ENCODE measurements around the gene EFCAB8.

The EFCAB8 gene

GRCh38 chr20:32918751-32919150 is 60.0 kb downstream of the EFCAB8 start:
- WGBS: 88% methylated on average over 1 of the region's 1 CpG
- H3K14ac ChIP-seq (ENCODE audit: low read length in 2 of 2): no peak overlapping the region
- no peak overlapping the region for H3K4me2 ChIP-seq (ENCODE audit: low read length, poor library complexity, severe bottlenecking)
- no peak overlapping the region for H3K27ac ChIP-seq (ENCODE audit: low read length, poor library complexity, severe bottlenecking)
- no peaks in the 10 kb centered on the region for H3K36me3 ChIP-seq (ENCODE audit: control insufficient read depth in 1 of 2, insufficient read depth in 2 of 2, low read depth in 1 of 2, low read length in 2 of 2)
- no peak overlapping the region for H4K8ac ChIP-seq (ENCODE audit: low read length)
- DNase-seq: no peak
- H2BK15ac ChIP-seq (ENCODE audit: low read depth, poor library complexity, severe bottlenecking): no peak overlapping the region
- no peaks in the 10 kb centered on the region for H3K4me1 ChIP-seq (ENCODE audit: control insufficient read depth, insufficient read depth, low read depth, low read length)
- no peak overlapping the region for H3K9ac ChIP-seq (ENCODE audit: low read length)
- H3K18ac ChIP-seq (ENCODE audit: low read depth in 1 of 2, low read length in 2 of 2): no peak overlapping the region
- no peak overlapping the region for H2BK120ac ChIP-seq (ENCODE audit: low read depth, low read length)
- no peak overlapping the region for H2AFZ ChIP-seq (ENCODE audit: low read depth, low read length)
- no peak overlapping the region for H2AK5ac ChIP-seq (ENCODE audit: low read length, severe bottlenecking)
- H3K27me3 ChIP-seq (ENCODE audit: control insufficient read depth in 1 of 2, insufficient read depth in 1 of 2, low read length in 2 of 2): peaks cover 13 to 25% of the 10 kb centered on the region in 2 experiments
- H2BK5ac ChIP-seq (ENCODE audit: low read depth, low read length, poor library complexity, severe bottlenecking): no peak overlapping the region
- no peak overlapping the region for H2BK12ac ChIP-seq (ENCODE audit: low read length in 2 of 2)
- H3K23ac ChIP-seq (ENCODE audit: low read length in 2 of 2): no peak overlapping the region
- no peak overlapping the region for H4K91ac ChIP-seq (ENCODE audit: low read length)
- peaks cover 33% of the 10 kb centered on the region for H3K9me3 ChIP-seq (ENCODE audit: control insufficient read depth, low read length)
- H3K79me1 ChIP-seq (replicated peaks; ENCODE audit: low read length, poor library complexity, severe bottlenecking): no peaks in the 10 kb centered on the region
- H3K4ac ChIP-seq (ENCODE audit: low read depth in 1 of 2, low read length in 2 of 2): no peak overlapping the region
- no peak overlapping the region for H3K4me3 ChIP-seq (ENCODE audit: insufficient read depth in 1 of 2, low read depth in 1 of 2, low read length in 2 of 2)

GRCh38 chr20:32920066-32920465 is 61.3 kb downstream of the EFCAB8 start:
- Histone ChIP-seq H2BK120ac (ENCODE audit: low read depth, low read length) (no peak overlapping the region), H3K4me3 (ENCODE audit: insufficient read depth in 1 of 2, low read depth in 1 of 2, low read length in 2 of 2) (no peak overlapping the region), H3K9ac (ENCODE audit: low read length) (no peak overlapping the region), H3K27ac (ENCODE audit: low read length, poor library complexity, severe bottlenecking) (no peak overlapping the region), H3K36me3 (ENCODE audit: control insufficient read depth in 1 of 2, insufficient read depth in 2 of 2, low read depth in 1 of 2, low read length in 2 of 2) (no peaks in the 10 kb centered on the region), H3K4me1 (ENCODE audit: control insufficient read depth, insufficient read depth, low read depth, low read length) (no peaks in the 10 kb centered on the region), H3K14ac (ENCODE audit: low read length in 2 of 2) (no peak overlapping the region), H2AFZ (ENCODE audit: low read depth, low read length) (no peak overlapping the region), H3K4ac (ENCODE audit: low read depth in 1 of 2, low read length in 2 of 2) (no peak overlapping the region), H3K27me3 (ENCODE audit: control insufficient read depth in 1 of 2, insufficient read depth in 1 of 2, low read length in 2 of 2) (peaks cover 13 to 29% of the 10 kb centered on the region in 2 experiments), H3K79me1 (replicated peaks; ENCODE audit: low read length, poor library complexity, severe bottlenecking) (no peaks in the 10 kb centered on the region), H2BK5ac (ENCODE audit: low read depth, low read length, poor library complexity, severe bottlenecking) (no peak overlapping the region), H2BK15ac (ENCODE audit: low read depth, poor library complexity, severe bottlenecking) (no peak overlapping the region), H3K23ac (ENCODE audit: low read length in 2 of 2) (no peak overlapping the region), H3K9me3 (ENCODE audit: control insufficient read depth, low read length) (peaks cover 23% of the 10 kb centered on the region), H4K8ac (ENCODE audit: low read length) (no peak overlapping the region), H4K91ac (ENCODE audit: low read length) (no peak overlapping the region), H3K4me2 (ENCODE audit: low read length, poor library complexity, severe bottlenecking) (no peak overlapping the region), H3K18ac (ENCODE audit: low read depth in 1 of 2, low read length in 2 of 2) (no peak overlapping the region), H2BK12ac (ENCODE audit: low read length in 2 of 2) (no peak overlapping the region), H2AK5ac (ENCODE audit: low read length, severe bottlenecking) (no peak overlapping the region)
- WGBS: 90% methylated on average over 12 of the region's 12 CpGs
- no peak for DNase-seq

- no peaks in the 10 kb centered on the region for H3K4me1 ChIP-seq (ENCODE audit: control insufficient read depth, insufficient read depth, low read depth, low read length)
- H3K36me3 ChIP-seq (ENCODE audit: control insufficient read depth in 1 of 2, insufficient read depth in 2 of 2, low read depth in 1 of 2, low read length in 2 of 2): no peaks in the 10 kb centered on the region
- H3K27ac ChIP-seq (ENCODE audit: low read length, poor library complexity, severe bottlenecking): no peak overlapping the region
- H3K18ac ChIP-seq (ENCODE audit: low read depth in 1 of 2, low read length in 2 of 2): no peak overlapping the region
- H3K23ac ChIP-seq (ENCODE audit: low read length in 2 of 2): no peak overlapping the region
- no peak overlapping the region for H3K4me2 ChIP-seq (ENCODE audit: low read length, poor library complexity, severe bottlenecking)
- H2BK15ac ChIP-seq (ENCODE audit: low read depth, poor library complexity, severe bottlenecking): no peak overlapping the region
- H4K91ac ChIP-seq (ENCODE audit: low read length): no peak overlapping the region
- no peak for DNase-seq
- no peak overlapping the region for H2BK120ac ChIP-seq (ENCODE audit: low read depth, low read length)
- no peak overlapping the region for H3K4me3 ChIP-seq (ENCODE audit: insufficient read depth in 1 of 2, low read depth in 1 of 2, low read length in 2 of 2)
- H3K27me3 ChIP-seq (ENCODE audit: control insufficient read depth in 1 of 2, insufficient read depth in 1 of 2, low read length in 2 of 2): peaks cover 13 to 29% of the 10 kb centered on the region in 2 experiments
- H3K9me3 ChIP-seq (ENCODE audit: control insufficient read depth, low read length): peaks cover 16% of the 10 kb centered on the region
- H2AFZ ChIP-seq (ENCODE audit: low read depth, low read length): no peak overlapping the region
- H3K9ac ChIP-seq (ENCODE audit: low read length): no peak overlapping the region
- no peak overlapping the region for H2BK12ac ChIP-seq (ENCODE audit: low read length in 2 of 2)
- no peak overlapping the region for H2AK5ac ChIP-seq (ENCODE audit: low read length, severe bottlenecking)
- H3K14ac ChIP-seq (ENCODE audit: low read length in 2 of 2): peak overlapping the region in 1 of 2 experiments; percentile 3
- no peak overlapping the region for H3K4ac ChIP-seq (ENCODE audit: low read depth in 1 of 2, low read length in 2 of 2)
- H2BK5ac ChIP-seq (ENCODE audit: low read depth, low read length, poor library complexity, severe bottlenecking): no peak overlapping the region
- H4K8ac ChIP-seq (ENCODE audit: low read length): no peak overlapping the region
- H3K79me1 ChIP-seq (replicated peaks; ENCODE audit: low read length, poor library complexity, severe bottlenecking): no peaks in the 10 kb centered on the region
- WGBS: 74% methylated on average over 6 of the region's 6 CpGs
Measured at GRCh38 chr20:32920530-32921298, 62.0 kb downstream of the EFCAB8 start.

- Histone ChIP-seq H2BK5ac (ENCODE audit: low read depth, low read length, poor library complexity, severe bottlenecking) (no peak overlapping the region), H2AFZ (ENCODE audit: low read depth, low read length) (no peak overlapping the region), H3K27me3 (ENCODE audit: control insufficient read depth in 1 of 2, insufficient read depth in 1 of 2, low read length in 2 of 2) (peaks cover 13 to 26% of the 10 kb centered on the region in 2 experiments), H2BK120ac (ENCODE audit: low read depth, low read length) (no peak overlapping the region), H3K14ac (ENCODE audit: low read length in 2 of 2) (no peak overlapping the region), H3K9ac (ENCODE audit: low read length) (no peak overlapping the region), H3K9me3 (ENCODE audit: control insufficient read depth, low read length) (no peaks in the 10 kb centered on the region), H4K91ac (ENCODE audit: low read length) (no peak overlapping the region), H3K27ac (ENCODE audit: low read length, poor library complexity, severe bottlenecking) (no peak overlapping the region), H3K36me3 (ENCODE audit: control insufficient read depth in 1 of 2, insufficient read depth in 2 of 2, low read depth in 1 of 2, low read length in 2 of 2) (no peaks in the 10 kb centered on the region), H3K4me2 (ENCODE audit: low read length, poor library complexity, severe bottlenecking) (no peak overlapping the region), H2BK12ac (ENCODE audit: low read length in 2 of 2) (no peak overlapping the region), H3K18ac (ENCODE audit: low read depth in 1 of 2, low read length in 2 of 2) (no peak overlapping the region), H3K23ac (ENCODE audit: low read length in 2 of 2) (no peak overlapping the region), H2AK5ac (ENCODE audit: low read length, severe bottlenecking) (no peak overlapping the region), H4K8ac (ENCODE audit: low read length) (no peak overlapping the region), H3K79me1 (replicated peaks; ENCODE audit: low read length, poor library complexity, severe bottlenecking) (no peaks in the 10 kb centered on the region), H2BK15ac (ENCODE audit: low read depth, poor library complexity, severe bottlenecking) (no peak overlapping the region), H3K4ac (ENCODE audit: low read depth in 1 of 2, low read length in 2 of 2) (no peak overlapping the region), H3K4me1 (ENCODE audit: control insufficient read depth, insufficient read depth, low read depth, low read length) (no peaks in the 10 kb centered on the region), H3K4me3 (ENCODE audit: insufficient read depth in 1 of 2, low read depth in 1 of 2, low read length in 2 of 2) (no peak overlapping the region)
- 53% methylated on average over 2 of the region's 3 CpGs for WGBS
- DNase-seq: no peak
Measured at GRCh38 chr20:32922466-32922865, 63.7 kb downstream of the EFCAB8 start.
